Measurements from ENCODE around the gene NUFIP2. TPM values are rescaled to one million over a fixed set of nuclear protein-coding genes. Genes with fewer than 3 reads are reported as not detected.

NUFIP2 gene
- total and polyA plus RNA-seq, 4 experiments from 2014 or later = 11.5 to 85.1 (median 46.6) TPM

Other genes starting within 250 kb of the NUFIP2 start
- gene MYO18A, start 113.8 kb downstream of the NUFIP2 start, total RNA-seq = 100 to 1,000 TPM; 134 to 136 TPM
- gene MYO18A, start 113.8 kb downstream of the NUFIP2 start, polyA plus RNA-seq = 10 to 100 TPM in 1 of 2 donors, 1 to 10 TPM in 1; 6.0 to 44.9 TPM
- gene CRYBA1, start 47.3 kb downstream of the NUFIP2 start, total RNA-seq = not detected
- gene CRYBA1, start 47.3 kb downstream of the NUFIP2 start, polyA plus RNA-seq = not detected
- 10 to 100 TPM; 71.2 to 72.0 TPM for gene TAOK1, start 96.2 kb upstream of the NUFIP2 start, total RNA-seq
- gene TAOK1, start 96.2 kb upstream of the NUFIP2 start, polyA plus RNA-seq = 1 to 10 TPM; 3.9 to 4.1 TPM

Measured in CD4-positive, alpha-beta memory T cell (primary cell).